Ovary (tissue), 9 donors: ENCODE results near the gene CAMK2N1. TPM values are rescaled to one million over a fixed set of nuclear protein-coding genes. Genes with fewer than 3 reads are reported as not detected.

Experiments
- DNase-seq, 5 donors: peaks; one replicate each; pipeline ENCODE4 v3.0.0-alpha.2; 2019 to 2020
- H3K27ac ChIP-seq, 2 donors: fragments of 200-600 bp; one replicate each; pipeline versions ENCODE4 v1.5.1 to v1.8.0; 2019 to 2022
- H3K27me3 ChIP-seq: fragments of 200-600 bp; one replicate; pipeline ENCODE4 v1.8.0; 2022
- H3K36me3 ChIP-seq: fragments of 200-600 bp; sonication (generic); one replicate; pipeline ENCODE4 v1.5.1; 2019
- H3K4me1 ChIP-seq: one replicate; pipeline ENCODE4 v1.8.1; 2013; ENCODE audit warnings: mild to moderate bottlenecking, moderate library complexity; ENCODE audit not compliant: insufficient read depth
- H3K4me3 ChIP-seq: fragments of 200-600 bp; sonication (generic); one replicate; pipeline ENCODE4 v1.5.1; 2017
- H3K9me3 ChIP-seq, 2 donors: fragments of 200-600 bp in 1 of 2; sonication (generic) in 1 of 2; one replicate each; pipeline versions ENCODE4 v1.5.1 to v1.8.1; 2013 to 2019; ENCODE audit warnings: mild to moderate bottlenecking in 1 of 2, moderate library complexity in 1 of 2
- CTCF ChIP-seq, 3 donors: fragments of 450-650 bp in 2 of 3; fragments of 200-600 bp in 1 of 3; IDR thresholded peaks; one replicate each; pipeline versions ENCODE4 v1.5.1 to v1.8.0; 2016 to 2022; ENCODE audit warnings: antibody characterized with exemption in 3 of 3, mild to moderate bottlenecking in 1 of 3
- EP300 ChIP-seq: sonication (generic); formaldehyde crosslinking; IDR thresholded peaks from one replicate; pipeline ENCODE4 v1.6.1; 2017; ENCODE audit warnings: antibody characterized with exemption
- POLR2A ChIP-seq: fragments of 450-650 bp; IDR thresholded peaks from one replicate; pipeline ENCODE4 v1.6.1; 2017; ENCODE audit warnings: antibody characterized with exemption, mild to moderate bottlenecking, moderate library complexity
- WGBS, 3 donors: extraction: QIAGEN DNeasy Blood & Tissue Kit in 1 of 3; methylation state at CpG; one replicate each; pipeline versions ENCODE4 v1.1.5 to v1.1.7; 2013 to 2017; 5-methylcytosine and 5-hydroxymethylcytosine counted together
- intact Hi-C, 4 donors: fragments of 100-400 bp; cut with DNase I; formaldehyde crosslinking; loops; one replicate each; pipeline versions ENCODE4 v1.11.0 to v1.15.1; 2022 to 2023
- polyA plus RNA-seq, 2 donors: library from polyadenylated mRNA; stranded (reverse); fragments of 200-250 nt in 1 of 2; fragments of 350-450 nt in 1 of 2; fragmentation: Illumina TruSeq in 1 of 2; extraction: RNeasy Lipid Tissue Mini Kit (QIAGEN cat#74804) in 1 of 2; gene quantifications; one replicate each; pipeline ENCODE4 v1.2.3, GENCODE V29; 2013 to 2014
- total RNA-seq, 7 donors: library from RNA; depleted of rRNA in 2 of 7; stranded (reverse); fragments of >200 nt in 2 of 7; fragmentation: NEBNext Ultra II Directional in 3 of 7; extraction: Animal tissue kit (Norgen Biotek cat#: 25700) in 3 of 7; gene quantifications; one replicate each; pipeline versions ENCODE4 v1.1.0 to v1.2.4, GENCODE V29; 2016 to 2023
- donor health status: DM: no; HTN: no; CAD: no; lungs with moderate emphysema.
- donor health status: DM: no; HTN: no; CAD: no.
- donor health status: Bipolar disorder and iron deficiency.
- donor health status: DM: yes; HTN: yes; CAD: no.
- donor health status: DM: no; HTN: no; CAD: no.
- donor health status: DM: yes; HTN: yes; CAD: no.

CAMK2N1 gene
- total and polyA plus RNA-seq, 9 donors, result 11.3 to 95.9 (median 35.2) TPM

- 0 to 1% (median 1%) methylated on average over 67 to 89 of the region's 89 CpGs for WGBS, 3 donors
- intact Hi-C loops, result no loop called here
- H3K27ac ChIP-seq, result peak overlapping the region; percentile 16 to 83
- peak overlapping the region; percentile 81 for H3K4me3 ChIP-seq
- H3K4me1 ChIP-seq, result peaks cover 11% of the 10 kb centered on the region
- H3K27me3 ChIP-seq, result no peaks in the 10 kb centered on the region
- TF ChIP-seq EP300 (no peak), POLR2A (no peak), CTCF (IDR thresholded peaks at IDR 0.05) (no peak)
- H3K9me3 ChIP-seq, result no peaks in the 10 kb centered on the region
- peak; percentile 36 to 53 (median 49) for DNase-seq
- no peaks in the 10 kb centered on the region for H3K36me3 ChIP-seq
Observed at GRCh38 chr1:20484519-20485462, 1.2 kb downstream of the CAMK2N1 start.

DNA sequence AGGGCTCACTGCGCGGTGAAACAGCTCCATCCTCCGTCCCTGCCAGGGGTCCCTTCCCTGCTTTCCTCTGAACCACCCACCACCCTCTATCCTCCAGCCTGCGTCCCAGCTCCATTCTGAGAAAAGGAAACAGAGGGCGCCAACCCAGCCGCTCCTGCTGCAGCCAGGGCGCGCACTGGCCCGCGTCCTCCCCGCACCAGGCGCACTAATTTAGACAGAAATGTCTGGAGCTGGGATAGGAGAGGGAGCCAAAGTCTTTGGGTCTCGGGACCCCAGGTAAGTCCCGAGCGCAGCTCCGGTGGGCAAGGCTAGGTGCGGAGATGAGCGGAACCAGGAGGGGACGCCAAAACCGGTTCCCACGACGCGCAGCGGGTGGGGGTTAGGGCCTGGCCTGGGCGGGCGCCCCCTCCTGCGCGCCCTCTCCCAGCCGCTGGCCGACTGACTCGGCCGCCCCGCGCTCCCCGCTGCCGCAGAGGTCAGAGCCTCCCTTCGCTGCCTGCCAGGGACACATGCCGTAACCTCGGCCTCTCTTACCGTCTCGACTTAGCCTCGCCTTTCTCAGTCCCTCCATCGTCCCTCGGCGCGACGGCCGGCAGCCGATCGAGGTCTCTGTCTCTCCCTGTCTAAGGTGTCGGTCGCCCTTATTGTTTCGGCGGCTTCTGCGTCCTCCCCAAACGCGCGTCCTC lies 2.0 kb downstream of the CAMK2N1 start:
- Histone ChIP-seq H3K36me3 (no peaks in the 10 kb centered on the region), H3K27ac (peak overlapping the region; percentile 16 to 53), H3K4me3 (peak overlapping the region; percentile 81), H3K27me3 (no peaks in the 10 kb centered on the region), H3K4me1 (peaks cover 11% of the 10 kb centered on the region), H3K9me3 (no peaks in the 10 kb centered on the region)
- intact Hi-C loops, result no loop called here
- WGBS, 3 donors, result 1 to 2% (median 2%) methylated on average over 57 to 58 of the region's 58 CpGs
- no peak for TF ChIP-seq POLR2A
- TF ChIP-seq CTCF (IDR thresholded peaks at IDR 0.05), result no peak
- TF ChIP-seq EP300, result no peak
- DNase-seq, result peak; percentile 32 to 59 (median 49)

DNA sequence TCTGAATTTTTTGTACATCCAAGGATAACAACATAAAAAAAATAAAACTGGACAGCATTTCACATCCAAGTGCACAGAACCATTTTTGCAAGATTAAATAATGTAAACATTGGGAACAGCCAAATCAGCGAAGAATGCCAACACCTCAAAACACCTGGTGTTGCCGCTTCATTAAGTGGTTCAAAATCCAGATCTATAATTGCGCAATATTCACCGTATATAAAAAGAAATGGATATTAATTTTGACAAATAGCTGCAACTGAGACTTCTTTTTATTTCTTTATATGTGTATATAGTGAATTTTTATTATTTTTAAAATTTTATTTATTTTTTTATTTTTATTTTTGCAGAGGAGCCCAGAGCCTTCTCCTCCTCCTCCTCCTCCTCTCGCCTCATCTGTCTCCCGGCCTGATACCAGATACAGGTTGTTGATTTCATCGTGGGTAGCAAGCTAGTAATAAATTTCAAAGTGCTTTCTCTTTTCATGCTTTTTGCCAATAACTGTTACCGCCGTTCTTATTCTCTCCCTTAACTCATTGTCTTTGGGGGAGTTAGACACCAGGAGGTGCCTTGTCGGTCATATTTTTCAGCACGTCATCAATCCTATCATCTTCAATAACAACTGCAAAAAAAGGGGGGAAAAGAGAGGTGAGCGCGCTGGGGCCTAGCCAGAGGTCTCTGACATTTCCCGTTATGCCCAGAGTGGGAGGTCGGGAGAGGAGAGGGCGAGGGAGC lies 2.7 kb downstream of the CAMK2N1 start:
- H3K36me3 ChIP-seq, result no peaks in the 10 kb centered on the region
- peaks cover 13% of the 10 kb centered on the region for H3K4me1 ChIP-seq
- H3K27me3 ChIP-seq, result no peaks in the 10 kb centered on the region
- intact Hi-C loops, result no loop called here
- no peak for TF ChIP-seq POLR2A
- no peak for TF ChIP-seq EP300
- no peak for TF ChIP-seq CTCF (IDR thresholded peaks at IDR 0.05)
- 34 to 40% (median 38%) methylated on average over 16 of the region's 16 CpGs for WGBS, 3 donors
- peak overlapping the region in 1 of 2 donors; percentile 53 for H3K27ac ChIP-seq
- H3K4me3 ChIP-seq, result peak overlapping the region; percentile 81
- DNase-seq, result no peak
- no peaks in the 10 kb centered on the region for H3K9me3 ChIP-seq
